Measurements from ENCODE around the gene MRPL41. TPM values are rescaled to one million over a fixed set of nuclear protein-coding genes. Genes with fewer than 3 reads are reported as not detected.

MRPL41 gene
- total RNA-seq, 1 experiment from 2014 or later, result 46.9 TPM

Other genes starting within 250 kb of the MRPL41 start
- 1.4 and 1.8 TPM in 2 replicates for gene NRARP, start 249.6 kb upstream of the MRPL41 start, total RNA-seq (2014; rRNA removed; shearing (Covaris generic); ENCODE audit: low replicate concordance)
- 2.8 and 7.8 TPM in 2 replicates for gene EXD3, start 128.7 kb upstream of the MRPL41 start, total RNA-seq (2014; rRNA removed; shearing (Covaris generic); ENCODE audit: low replicate concordance)
- 0.51 TPM in 1 of 2 replicates, not detected in the other for gene NOXA1, start 128.5 kb upstream of the MRPL41 start, total RNA-seq (2014; rRNA removed; shearing (Covaris generic); ENCODE audit: low replicate concordance)
- gene ENTPD8, start 110.5 kb upstream of the MRPL41 start, total RNA-seq (2014; rRNA removed; shearing (Covaris generic); ENCODE audit: low replicate concordance), result not detected in 2 replicates
- gene NSMF, start 92.5 kb upstream of the MRPL41 start, total RNA-seq (2014; rRNA removed; shearing (Covaris generic); ENCODE audit: low replicate concordance), result 36.4 and 55.4 TPM in 2 replicates
- gene PNPLA7, start 1.5 kb upstream of the MRPL41 start, total RNA-seq (2014; rRNA removed; shearing (Covaris generic); ENCODE audit: low replicate concordance), result 1.8 and 3.3 TPM in 2 replicates
- 27.5 and 44.3 TPM in 2 replicates for gene DPH7, start 27.0 kb downstream of the MRPL41 start, total RNA-seq (2014; rRNA removed; shearing (Covaris generic); ENCODE audit: low replicate concordance)
- gene ZMYND19, start 38.6 kb downstream of the MRPL41 start, total RNA-seq (2014; rRNA removed; shearing (Covaris generic); ENCODE audit: low replicate concordance), result 18.8 and 34.4 TPM in 2 replicates
- gene ARRDC1, start 53.8 kb downstream of the MRPL41 start, total RNA-seq (2014; rRNA removed; shearing (Covaris generic); ENCODE audit: low replicate concordance), result 36.0 and 47.7 TPM in 2 replicates
- 35.9 and 64.6 TPM in 2 replicates for gene EHMT1, start 67.1 kb downstream of the MRPL41 start, total RNA-seq (2014; rRNA removed; shearing (Covaris generic); ENCODE audit: low replicate concordance)